ENCODE data around the gene SIRPD.

Gene SIRPD

GRCh38 chr20:1557605-1558004, at the start of gene SIRPD:
Gene SIRPD, minus strand, starts transcription at chr20:1557705. Its CDS starts 52 bp downstream, at chr20:1557653.
- CTCF ChIA-PET: interaction anchor here (0.6 kb wide), 1 partner anchor 853 kb away, joined by 3 read pairs; no protein-coding TSS in a partner anchor
- Histone ChIP-seq H3K27ac (ENCODE audit: extremely low read depth, low read depth, low read length) (no peak within 1 kb of the TSS), H3K36me3 (ENCODE audit: control insufficient read depth in 2 of 2, insufficient read depth in 1 of 2, low read length in 2 of 2) (no peaks in the 10 kb centered on the region), H3K4me1 (ENCODE audit: control insufficient read depth, insufficient read depth, low read length) (no peaks in the 10 kb centered on the region), H3K9me3 (ENCODE audit: control insufficient read depth, insufficient read depth, low read depth, low read length) (no peaks in the 10 kb centered on the region; the same call in 1 of the 2 replicates), H3K4me3 (ENCODE audit: low read depth, low read length) (no peak within 1 kb of the TSS)
- TF ChIP-seq ZNF561 (tag by site-specific recombination; IDR thresholded peaks at IDR 0.05; ENCODE audit: borderline replicate concordance): no peak
- TF ChIP-seq OVOL3 (tag by site-specific recombination; IDR thresholded peaks at IDR 0.05): no peak
- no peak for TF ChIP-seq SCRT2 (tag by site-specific recombination; IDR thresholded peaks at IDR 0.05)
- TF ChIP-seq ZNF302 (tag by site-specific recombination; IDR thresholded peaks at IDR 0.05; ENCODE audit: low read depth): no peak
- no peak for TF ChIP-seq YY2 (tag by site-specific recombination; IDR thresholded peaks at IDR 0.05)
- no peak for TF ChIP-seq ZNF704 (tag by site-specific recombination; IDR thresholded peaks at IDR 0.05)
- TF ChIP-seq ZNF585B (tag by site-specific recombination; IDR thresholded peaks at IDR 0.05): no peak
- POLR2A ChIA-PET: no interaction called here

- TF ChIP-seq PRDM6 (tag by site-specific recombination; IDR thresholded peaks at IDR 0.05) (no peak), SETDB1 (IDR thresholded peaks at IDR 0.05; ENCODE audit: insufficient read length, low read length) (no peak), MZF1 (tag by site-specific recombination; IDR thresholded peaks at IDR 0.05; ENCODE audit: borderline replicate concordance) (no peak), TRIM28 (IDR thresholded peaks at IDR 0.05; ENCODE audit: borderline replicate concordance, low read length) (no peak), ZNF37A (tag by site-specific recombination; IDR thresholded peaks at IDR 0.05) (no peak), ATF2 (tag by site-specific recombination; IDR thresholded peaks at IDR 0.05; ENCODE audit: low read depth) (no peak), OSR2 (tag by site-specific recombination; IDR thresholded peaks at IDR 0.05) (no peak), IKZF3 (tag by site-specific recombination; IDR thresholded peaks at IDR 0.05) (no peak), WT1 (tag by site-specific recombination; IDR thresholded peaks at IDR 0.05) (no peak), ZSCAN30 (tag by site-specific recombination; IDR thresholded peaks at IDR 0.05) (no peak), ZNF830 (tag by site-specific recombination; IDR thresholded peaks at IDR 0.05; ENCODE audit: low read depth) (no peak), ZNF501 (tag by site-specific recombination; IDR thresholded peaks at IDR 0.05) (no peak), ZNF398 (tag by site-specific recombination; IDR thresholded peaks at IDR 0.05) (no peak), ZNF585B (tag by site-specific recombination; IDR thresholded peaks at IDR 0.05) (no peak), ZNF654 (tag by site-specific recombination; IDR thresholded peaks at IDR 0.05; ENCODE audit: low read depth) (no peak)
- no peak overlapping the region for H3K4me3 ChIP-seq (ENCODE audit: low read depth, low read length)
- H3K4me1 ChIP-seq (ENCODE audit: control insufficient read depth, insufficient read depth, low read length): no peaks in the 10 kb centered on the region
- no peaks in the 10 kb centered on the region for H3K9me3 ChIP-seq (ENCODE audit: control insufficient read depth, insufficient read depth, low read depth, low read length)
- ChIA-PET POLR2A (no interaction called here), CTCF (no interaction called here)
- no peak overlapping the region for H3K27ac ChIP-seq (ENCODE audit: extremely low read depth, low read depth, low read length)
- H3K36me3 ChIP-seq (ENCODE audit: control insufficient read depth in 2 of 2, insufficient read depth in 1 of 2, low read length in 2 of 2): no peaks in the 10 kb centered on the region
Measured at GRCh38 chr20:1600736-1601135, 43.2 kb upstream of the SIRPD start.
